Lower lobe of right lung (tissue), 2 donors: ENCODE data around the gene PPP1R14D. TPM values are rescaled to one million over a fixed set of nuclear protein-coding genes. Genes with fewer than 3 reads are reported as not detected.

ENCODE experiments used
- ATAC-seq, 2 donors: fragments of 200-7000 bp; cut with Tn5 transposase; one replicate each; pipeline ENCODE4 v1.9.1; 2020 to 2022; ENCODE audit warnings: mild to moderate bottlenecking in 2 of 2, moderate library complexity in 2 of 2
- DNase-seq: peaks from one replicate; pipeline ENCODE4 v3.0.0-alpha.2; 2020
- H3K27ac ChIP-seq: fragments of 200-600 bp; one replicate; pipeline ENCODE4 v1.8.0; 2022
- H3K27me3 ChIP-seq: fragments of 200-600 bp; one replicate; pipeline ENCODE4 v1.8.0; 2022; ENCODE audit warnings: low read depth
- H3K36me3 ChIP-seq: fragments of 200-600 bp; one replicate; pipeline ENCODE4 v1.8.0; 2022; ENCODE audit warnings: mild to moderate bottlenecking
- H3K4me1 ChIP-seq: fragments of 200-600 bp; one replicate; pipeline ENCODE4 v1.8.0; 2022
- H3K4me3 ChIP-seq: fragments of 200-600 bp; one replicate; pipeline ENCODE4 v1.8.0; 2022; ENCODE audit warnings: mild to moderate bottlenecking
- H3K9me3 ChIP-seq: fragments of 200-600 bp; one replicate; pipeline ENCODE4 v1.8.0; 2022
- intact Hi-C: fragments of 100-400 bp; cut with DNase I; formaldehyde crosslinking; loops from one replicate; pipeline ENCODE4 v1.11.0; 2022
- total RNA-seq: library from RNA; stranded (reverse); fragmentation: NEBNext Ultra II Directional; extraction: Animal tissue kit (Norgen Biotek cat#: 25700); gene quantifications from one replicate; pipeline ENCODE4 v1.2.1, GENCODE V29; 2021
- TF ChIP-seq, protein P1 (sequence below): fragments of 200-600 bp; IDR thresholded peaks from one replicate; pipeline ENCODE4 v1.8.0; 2022; ENCODE audit warnings: antibody characterized with exemption, mild to moderate bottlenecking
- donor health status: DM: no; HTN: yes; CAD: no; lungs with severe emphysema.

The PPP1R14D gene
- total RNA-seq, 1 donor from 2014 or later = 0.53 TPM

DNA sequence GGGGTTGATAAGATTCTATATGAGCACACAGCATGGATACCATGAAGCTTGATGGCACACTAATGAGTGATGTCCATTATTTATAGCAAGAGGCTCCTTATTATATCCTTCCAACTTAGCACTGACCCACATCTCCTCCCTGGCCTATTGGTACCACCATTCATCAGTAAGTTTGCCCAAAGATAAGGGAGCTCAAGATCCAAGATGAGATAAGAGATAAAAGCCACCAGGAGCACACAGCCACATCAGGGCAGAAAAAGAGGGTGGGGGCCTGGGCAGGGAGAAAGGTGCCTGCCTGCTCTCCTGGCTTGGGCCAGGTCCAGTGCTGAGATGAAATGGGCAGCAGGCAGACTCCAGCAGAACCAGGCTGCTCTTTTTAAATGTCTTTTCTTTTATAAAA lies 4.4 kb upstream of the PPP1R14D start:
- intact Hi-C loops = no loop called here
- ATAC-seq = no peak
- no peaks in the 10 kb centered on the region for H3K36me3 ChIP-seq
- no peak for DNase-seq
- no peaks in the 10 kb centered on the region for H3K9me3 ChIP-seq
- H3K4me3 ChIP-seq = no peak overlapping the region
- no peaks in the 10 kb centered on the region for H3K27me3 ChIP-seq
- H3K27ac ChIP-seq = no peak overlapping the region
- H3K4me1 ChIP-seq = no peaks in the 10 kb centered on the region
- TF ChIP-seq, protein P1, sequence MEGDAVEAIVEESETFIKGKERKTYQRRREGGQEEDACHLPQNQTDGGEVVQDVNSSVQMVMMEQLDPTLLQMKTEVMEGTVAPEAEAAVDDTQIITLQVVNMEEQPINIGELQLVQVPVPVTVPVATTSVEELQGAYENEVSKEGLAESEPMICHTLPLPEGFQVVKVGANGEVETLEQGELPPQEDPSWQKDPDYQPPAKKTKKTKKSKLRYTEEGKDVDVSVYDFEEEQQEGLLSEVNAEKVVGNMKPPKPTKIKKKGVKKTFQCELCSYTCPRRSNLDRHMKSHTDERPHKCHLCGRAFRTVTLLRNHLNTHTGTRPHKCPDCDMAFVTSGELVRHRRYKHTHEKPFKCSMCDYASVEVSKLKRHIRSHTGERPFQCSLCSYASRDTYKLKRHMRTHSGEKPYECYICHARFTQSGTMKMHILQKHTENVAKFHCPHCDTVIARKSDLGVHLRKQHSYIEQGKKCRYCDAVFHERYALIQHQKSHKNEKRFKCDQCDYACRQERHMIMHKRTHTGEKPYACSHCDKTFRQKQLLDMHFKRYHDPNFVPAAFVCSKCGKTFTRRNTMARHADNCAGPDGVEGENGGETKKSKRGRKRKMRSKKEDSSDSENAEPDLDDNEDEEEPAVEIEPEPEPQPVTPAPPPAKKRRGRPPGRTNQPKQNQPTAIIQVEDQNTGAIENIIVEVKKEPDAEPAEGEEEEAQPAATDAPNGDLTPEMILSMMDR = no peak

DNA sequence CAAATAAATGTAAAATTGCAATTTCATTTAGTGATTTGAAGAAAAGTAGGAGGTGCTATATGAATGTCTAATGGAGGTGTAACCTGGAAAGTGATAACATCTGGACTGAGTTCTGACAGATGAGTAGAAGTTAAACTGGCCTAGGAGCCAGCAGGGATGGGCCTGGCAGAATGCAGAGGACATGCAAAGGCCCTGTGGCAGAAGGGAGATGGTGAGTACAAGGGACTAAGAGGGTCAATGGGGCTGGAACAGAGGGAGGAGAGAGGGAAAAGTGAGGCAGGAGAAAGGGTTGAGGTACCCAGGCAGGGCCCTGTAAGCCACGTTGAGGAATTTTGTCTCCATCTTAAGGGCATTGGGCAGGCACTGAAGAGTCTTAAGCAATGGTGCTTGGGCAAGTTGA lies 3.4 kb upstream of the PPP1R14D start:
- no peaks in the 10 kb centered on the region for H3K27me3 ChIP-seq
- H3K9me3 ChIP-seq = no peaks in the 10 kb centered on the region
- no peaks in the 10 kb centered on the region for H3K36me3 ChIP-seq
- intact Hi-C loops = no loop called here
- H3K4me3 ChIP-seq = no peak overlapping the region
- H3K4me1 ChIP-seq = no peaks in the 10 kb centered on the region
- no peak for ATAC-seq
- no peak overlapping the region for H3K27ac ChIP-seq
- TF ChIP-seq, protein P1 = no peak
- DNase-seq = no peak

DNA sequence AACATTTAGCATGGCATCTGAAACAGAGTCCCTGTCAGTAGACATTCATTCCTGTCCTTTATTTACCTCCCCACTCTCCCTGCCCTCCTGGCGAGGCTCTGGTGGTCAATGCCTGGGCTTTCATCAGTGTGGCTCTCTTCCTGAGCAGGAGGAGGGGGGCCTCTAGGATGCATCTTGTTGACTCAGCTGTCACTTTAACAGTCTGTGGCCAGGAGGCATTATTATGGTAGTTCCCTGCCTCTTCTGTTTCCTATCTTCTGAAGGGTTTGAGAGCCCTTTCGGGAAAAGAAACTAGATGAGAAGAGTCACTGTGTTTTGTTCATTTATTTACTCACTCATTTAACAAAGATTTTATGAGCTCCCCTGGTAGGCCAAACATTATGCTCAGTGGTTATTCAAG lies 2.4 kb upstream of the PPP1R14D start:
- Histone ChIP-seq H3K9me3 (no peaks in the 10 kb centered on the region), H3K27ac (no peak overlapping the region), H3K36me3 (no peaks in the 10 kb centered on the region), H3K4me3 (no peak overlapping the region), H3K4me1 (no peaks in the 10 kb centered on the region), H3K27me3 (no peaks in the 10 kb centered on the region)
- ATAC-seq (no peak), DNase-seq (no peak)
- TF ChIP-seq, protein P1 = no peak
- intact Hi-C loops = no loop called here

DNA sequence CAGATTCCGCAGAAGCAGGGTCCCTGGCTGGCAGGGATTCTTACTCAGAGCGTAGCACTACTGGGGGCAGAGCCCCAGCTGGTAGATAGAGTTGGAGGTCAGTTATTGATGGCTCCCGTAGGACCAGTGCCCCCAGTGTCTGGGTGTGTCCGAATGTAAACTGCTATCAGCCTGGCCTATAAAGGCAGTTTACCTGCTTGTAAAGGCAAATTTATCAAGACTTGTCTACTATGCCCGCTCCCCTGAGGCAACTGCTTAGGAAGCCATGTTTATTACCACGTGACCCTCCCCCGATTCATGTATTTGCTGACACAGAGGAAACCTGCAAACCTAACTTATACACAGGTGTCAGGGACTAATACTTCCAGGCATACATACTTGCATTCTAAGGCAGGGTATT lies 607 bp upstream of the PPP1R14D start:
- intact Hi-C loops = no loop called here
- Histone ChIP-seq H3K4me3 (no peak overlapping the region), H3K36me3 (no peaks in the 10 kb centered on the region), H3K27me3 (no peaks in the 10 kb centered on the region), H3K9me3 (no peaks in the 10 kb centered on the region), H3K4me1 (no peaks in the 10 kb centered on the region), H3K27ac (no peak overlapping the region)
- DNase-seq = no peak
- ATAC-seq = no peak
- TF ChIP-seq, protein P1 = no peak

DNA sequence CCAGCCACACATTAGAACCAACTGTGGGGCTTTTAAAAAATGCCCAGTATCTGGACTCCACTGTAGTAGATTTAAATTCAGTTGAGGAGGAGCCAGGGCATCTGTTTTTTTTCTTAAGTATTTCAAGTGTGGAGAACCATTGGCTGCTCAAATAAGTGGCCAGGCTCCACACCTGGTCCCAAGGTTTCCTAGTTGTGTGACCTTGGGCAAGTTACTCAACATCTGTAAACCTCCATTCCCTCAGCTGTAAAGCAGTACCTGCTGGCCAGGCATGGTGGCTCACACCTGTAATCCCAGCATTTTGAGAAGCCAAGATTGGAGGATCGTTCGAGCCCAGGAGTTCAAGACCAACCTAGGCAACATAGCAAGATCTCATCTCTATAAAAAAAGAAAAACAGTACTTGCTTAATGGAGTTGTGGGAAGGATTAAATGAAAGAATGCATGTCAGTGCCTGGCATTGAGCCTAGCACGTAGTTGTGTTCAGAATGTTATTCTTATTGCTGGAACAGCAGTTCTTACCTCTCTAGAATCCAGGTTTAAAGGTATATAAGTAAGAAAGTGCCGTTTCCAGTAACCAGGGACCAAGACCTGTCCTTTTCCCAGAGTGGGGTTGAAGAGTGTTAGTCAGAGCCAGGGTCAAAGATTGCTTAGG lies 2.0 kb downstream of the PPP1R14D start:
- Histone ChIP-seq H3K4me3 (no peak overlapping the region), H3K4me1 (no peaks in the 10 kb centered on the region)
- DNase-seq = no peak

More for the DNA sequence above, 2.0 kb downstream of the PPP1R14D start:
- Histone ChIP-seq H3K27me3 (no peaks in the 10 kb centered on the region), H3K9me3 (no peaks in the 10 kb centered on the region), H3K36me3 (no peaks in the 10 kb centered on the region), H3K27ac (no peak overlapping the region)
- no peak for ATAC-seq
- TF ChIP-seq, protein P1 = no peak
- intact Hi-C loops = no loop called here
